Measurements from ENCODE around the gene CRYBG3. TPM values are rescaled to one million over a fixed set of nuclear protein-coding genes. Genes with fewer than 3 reads are reported as not detected.
A peak's percentile ranks its signal among the peaks of the same experiment; 100 is the strongest.

CRYBG3 gene
- polyA plus RNA-seq (0.18 and 1.3 TPM in 2 replicates), polyA minus RNA-seq (1.2 and 1.4 TPM in 2 replicates)

- H4K20me1 ChIP-seq (ENCODE audit: insufficient read depth), result no peaks in the 10 kb centered on the region
- TF ChIP-seq TAF1 (IDR thresholded peaks at IDR 0.05; ENCODE audit: low read depth) (no peak), MXI1 (conservative IDR thresholded peaks at IDR 0.05; ENCODE audit: poor library complexity, severe bottlenecking) (peak; percentile 36), CTCF (IDR thresholded peaks at IDR 0.05; ENCODE audit: poor library complexity, severe bottlenecking) (no peak), REST (IDR thresholded peaks at IDR 0.05; ENCODE audit: borderline replicate concordance) (no peak), EP300 (conservative IDR thresholded peaks at IDR 0.05; ENCODE audit: poor library complexity, severe bottlenecking) (no peak), SMC3 (conservative IDR thresholded peaks at IDR 0.05; ENCODE audit: poor library complexity) (no peak), POLR2AphosphoS5 (IDR thresholded peaks at IDR 0.05) (peak; percentile 20), RAD21 (conservative IDR thresholded peaks at IDR 0.05) (no peak), EZH2 (IDR thresholded peaks at IDR 0.05; ENCODE audit: borderline replicate concordance, insufficient read depth, low read length, poor library complexity, severe bottlenecking) (peak; percentile 56)
- H3K4me3 ChIP-seq (ENCODE audit: low read length), result peak within 1 kb of the TSS; percentile 77
- H3K9ac ChIP-seq (ENCODE audit: low read length), result peak within 1 kb of the TSS; percentile 20
- no peak within 1 kb of the TSS for H2AFZ ChIP-seq (ENCODE audit: low read depth, low read length)
- H3K27me3 ChIP-seq (ENCODE audit: insufficient read depth, low read depth, low read length), result peaks cover 47% of the 10 kb centered on the region
- H3K4me2 ChIP-seq (ENCODE audit: low read length), result peak within 1 kb of the TSS; percentile 91
- H3F3A ChIP-seq (ENCODE audit: insufficient read depth, low read length, poor library complexity, severe bottlenecking), result no peaks in the 10 kb centered on the region
- no peaks in the 10 kb centered on the region for H3K36me3 ChIP-seq (ENCODE audit: insufficient read depth, low read length)
- no peak within 1 kb of the TSS for H3K27ac ChIP-seq (ENCODE audit: low read length)
- no peaks in the 10 kb centered on the region for H3K9me2 ChIP-seq (ENCODE audit: insufficient read depth, low read length)
- H3K79me2 ChIP-seq (replicated peaks; ENCODE audit: insufficient read depth, low read length), result no peaks in the 10 kb centered on the region
- no peaks in the 10 kb centered on the region for H3K9me3 ChIP-seq (ENCODE audit: low read length)
Observed at GRCh38 chr3:97821774-97822358, at the start of gene CRYBG3. Gene CRYBG3, plus strand, starts transcription at chr3:97822011. Its CDS starts 196 bp downstream, at chr3:97822207.

GRCh38 chr3:97772926-97773325 is 48.9 kb upstream of the CRYBG3 start:
- Histone ChIP-seq H3K27ac (ENCODE audit: low read length) (no peak overlapping the region), H4K20me1 (ENCODE audit: insufficient read depth) (no peaks in the 10 kb centered on the region), H3F3A (ENCODE audit: insufficient read depth, low read length, poor library complexity, severe bottlenecking) (no peaks in the 10 kb centered on the region), H3K9me2 (ENCODE audit: insufficient read depth, low read length) (no peaks in the 10 kb centered on the region), H3K36me3 (ENCODE audit: insufficient read depth, low read length) (no peaks in the 10 kb centered on the region), H3K9ac (ENCODE audit: low read length) (no peak overlapping the region), H3K79me2 (replicated peaks; ENCODE audit: insufficient read depth, low read length) (no peaks in the 10 kb centered on the region), H3K4me3 (ENCODE audit: low read length) (no peak overlapping the region), H3K27me3 (ENCODE audit: insufficient read depth, low read depth, low read length) (no peaks in the 10 kb centered on the region), H3K9me3 (ENCODE audit: low read length) (no peaks in the 10 kb centered on the region), H2AFZ (ENCODE audit: low read depth, low read length) (no peak overlapping the region), H3K4me2 (ENCODE audit: low read length) (no peak overlapping the region)
- TF ChIP-seq EP300 (conservative IDR thresholded peaks at IDR 0.05; ENCODE audit: poor library complexity, severe bottlenecking), result no peak
- no peak for TF ChIP-seq TAF1 (IDR thresholded peaks at IDR 0.05; ENCODE audit: low read depth)
- no peak for TF ChIP-seq CTCF (IDR thresholded peaks at IDR 0.05; ENCODE audit: poor library complexity, severe bottlenecking)
- no peak for TF ChIP-seq RAD21 (conservative IDR thresholded peaks at IDR 0.05)
- no peak for TF ChIP-seq EZH2 (IDR thresholded peaks at IDR 0.05; ENCODE audit: borderline replicate concordance, insufficient read depth, low read length, poor library complexity, severe bottlenecking)
- no peak for TF ChIP-seq POLR2AphosphoS5 (IDR thresholded peaks at IDR 0.05)
- TF ChIP-seq MXI1 (conservative IDR thresholded peaks at IDR 0.05; ENCODE audit: poor library complexity, severe bottlenecking), result no peak
- TF ChIP-seq SMC3 (conservative IDR thresholded peaks at IDR 0.05; ENCODE audit: poor library complexity), result no peak
- TF ChIP-seq REST (IDR thresholded peaks at IDR 0.05; ENCODE audit: borderline replicate concordance), result no peak
